Suprapubic skin (tissue), 3 donors: ENCODE data around the gene PDS5A.

Source experiments
- CTCF ChIP-seq, 2 donors: fragments of 200-600 bp in 1 of 2; fragments of 450-650 bp in 1 of 2; sonication (generic) in 1 of 2; IDR thresholded peaks; one replicate each; pipeline ENCODE4 v1.5.1; 2016 to 2019; ENCODE audit warnings: antibody characterized with exemption in 2 of 2, mild to moderate bottlenecking in 1 of 2, moderate library complexity in 1 of 2
- POLR2A ChIP-seq, 2 donors: fragments of 450-650 bp; IDR thresholded peaks; one replicate each; pipeline ENCODE4 v1.6.1; 2017; ENCODE audit warnings: antibody characterized with exemption in 2 of 2, mild to moderate bottlenecking in 2 of 2, moderate library complexity in 2 of 2

GRCh38 chr4:39792128-39792527 lies 185.6 kb downstream of the PDS5A start:
- TF ChIP-seq CTCF (IDR thresholded peaks at IDR 0.05) (no peak), POLR2A (IDR thresholded peaks at IDR 0.05) (no peak)
